ENCODE results near the gene ALKBH4. TPM values are rescaled to one million over a fixed set of nuclear protein-coding genes. Genes with fewer than 3 reads are reported as not detected.

The ALKBH4 gene
- total and polyA plus RNA-seq, 10 of the 15 experiments (the other 5 are each of a cell fraction or from before 2014, with no cell fraction given) = 4.1 to 16.9 (median 11.3) TPM

DNA sequence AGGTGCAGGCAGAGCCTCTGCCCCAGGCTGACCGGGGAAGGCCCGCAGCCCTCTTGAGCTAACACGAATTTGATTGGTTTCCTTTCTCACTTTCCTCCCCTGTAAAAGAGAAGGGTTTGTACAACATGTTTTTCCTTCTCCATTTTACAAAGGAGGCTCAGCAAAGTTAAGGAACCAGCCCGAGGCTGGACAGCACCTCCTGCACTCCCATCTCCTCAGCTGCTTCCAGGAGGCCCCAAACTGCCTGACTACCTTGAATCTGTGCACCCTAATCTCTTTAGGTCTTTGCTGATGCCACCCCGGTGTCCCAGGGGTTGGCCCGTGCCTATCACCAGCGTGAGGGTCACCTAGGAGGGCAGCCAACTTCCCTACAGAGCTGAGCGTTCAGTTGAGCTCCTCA lies 4.2 kb downstream of the ALKBH4 start:
- DNase-seq (ENCODE audit: low read depth, low spot score) = no peak
- H3K9ac ChIP-seq (ENCODE audit: control insufficient read depth, insufficient read depth, low read length) = no peak overlapping the region
- H3K27me3 ChIP-seq (replicated peaks in 1 of 2; ENCODE audit: control insufficient read depth in 2 of 2, insufficient read depth in 2 of 2, low read length in 1 of 2) = no peaks in the 10 kb centered on the region
- BruUV-seq (replicated peaks) = no TSS peak
- no peaks in the 10 kb centered on the region for H4K20me1 ChIP-seq (ENCODE audit: control insufficient read depth, insufficient read depth)
- ChIA-PET SMC1A (ENCODE audit: uncharacterized antibody, unreplicated experiment) (no interaction called here), RAD21 (ENCODE audit: unreplicated experiment) (no interaction called here), CTCF (interaction anchor here (0.6 to 0.8 kb wide), 2 partner anchors 20 to 56 kb away, joined by 3 read pairs; no protein-coding TSS in a partner anchor), POLR2A (interaction anchor here (0.6 to 0.7 kb wide), 2 partner anchors 12 to 15 kb away, joined by 3 read pairs; no protein-coding TSS in a partner anchor)
- 60% methylated on average over 8 of the region's 8 CpGs for WGBS (ENCODE audit: insufficient coverage, insufficient replicate concordance, low lambda C conversion rate, missing lambda C conversion rate)
- in situ Hi-C loops (cut with MboI) = no loop called here
- H3K4me2 ChIP-seq (ENCODE audit: control insufficient read depth, insufficient read depth) = no peak overlapping the region
- H3K9me3 ChIP-seq (replicated peaks; ENCODE audit: control insufficient read depth, insufficient read depth, low read length) = no peaks in the 10 kb centered on the region
- no peak overlapping the region for H2AFZ ChIP-seq (ENCODE audit: control insufficient read depth, low read depth, low read length)
- no peak for FAIRE-seq
- H3K4me1 ChIP-seq (ENCODE audit: control insufficient read depth, insufficient read depth, low read length) = peaks cover 5% of the 10 kb centered on the region; the same call in 1 of the 2 replicates
- no peak overlapping the region for H3K4me3 ChIP-seq
- intact Hi-C loops (cut with micrococcal nuclease; ENCODE audit: unreplicated experiment) = no loop called here
- ATAC-seq = no peak
- H3K27ac ChIP-seq (ENCODE audit: control insufficient read depth, insufficient read depth) = no peak overlapping the region
- peaks cover 11% of the 10 kb centered on the region in 2 experiments for H3K36me3 ChIP-seq (ENCODE audit: control insufficient read depth in 2 of 2, insufficient read depth in 2 of 2, low read length in 1 of 2)
- peaks cover 25% of the 10 kb centered on the region for H3K79me2 ChIP-seq (ENCODE audit: control insufficient read depth, insufficient read depth, low read length)
- TF ChIP-seq TCF12 (IDR thresholded peaks at IDR 0.05; ENCODE audit: low read depth, low read length) (no peak), GABPA (IDR thresholded peaks at IDR 0.05; ENCODE audit: low read depth) (no peak), EGR1 (IDR thresholded peaks at IDR 0.05; ENCODE audit: borderline replicate concordance in 1 of 2, low read depth in 2 of 2, low read length in 2 of 2) (no peak), SIX5 (IDR thresholded peaks at IDR 0.05; ENCODE audit: low read depth, low read length, severe bottlenecking) (no peak), RCOR1 (conservative IDR thresholded peaks at IDR 0.05; ENCODE audit: low read depth, low read length) (no peak), CREB1 (IDR thresholded peaks at IDR 0.05; ENCODE audit: low read depth) (no peak), NFYA (IDR thresholded peaks at IDR 0.05; ENCODE audit: borderline replicate concordance, low read depth, low read length) (no peak)
- TF ChIP-seq, protein P1, sequence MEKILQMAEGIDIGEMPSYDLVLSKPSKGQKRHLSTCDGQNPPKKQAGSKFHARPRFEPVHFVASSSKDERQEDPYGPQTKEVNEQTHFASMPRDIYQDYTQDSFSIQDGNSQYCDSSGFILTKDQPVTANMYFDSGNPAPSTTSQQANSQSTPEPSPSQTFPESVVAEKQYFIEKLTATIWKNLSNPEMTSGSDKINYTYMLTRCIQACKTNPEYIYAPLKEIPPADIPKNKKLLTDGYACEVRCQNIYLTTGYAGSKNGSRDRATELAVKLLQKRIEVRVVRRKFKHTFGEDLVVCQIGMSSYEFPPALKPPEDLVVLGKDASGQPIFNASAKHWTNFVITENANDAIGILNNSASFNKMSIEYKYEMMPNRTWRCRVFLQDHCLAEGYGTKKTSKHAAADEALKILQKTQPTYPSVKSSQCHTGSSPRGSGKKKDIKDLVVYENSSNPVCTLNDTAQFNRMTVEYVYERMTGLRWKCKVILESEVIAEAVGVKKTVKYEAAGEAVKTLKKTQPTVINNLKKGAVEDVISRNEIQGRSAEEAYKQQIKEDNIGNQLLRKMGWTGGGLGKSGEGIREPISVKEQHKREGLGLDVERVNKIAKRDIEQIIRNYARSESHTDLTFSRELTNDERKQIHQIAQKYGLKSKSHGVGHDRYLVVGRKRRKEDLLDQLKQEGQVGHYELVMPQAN (conservative IDR thresholded peaks at IDR 0.05) = no peak
- TF ChIP-seq, protein P2, sequence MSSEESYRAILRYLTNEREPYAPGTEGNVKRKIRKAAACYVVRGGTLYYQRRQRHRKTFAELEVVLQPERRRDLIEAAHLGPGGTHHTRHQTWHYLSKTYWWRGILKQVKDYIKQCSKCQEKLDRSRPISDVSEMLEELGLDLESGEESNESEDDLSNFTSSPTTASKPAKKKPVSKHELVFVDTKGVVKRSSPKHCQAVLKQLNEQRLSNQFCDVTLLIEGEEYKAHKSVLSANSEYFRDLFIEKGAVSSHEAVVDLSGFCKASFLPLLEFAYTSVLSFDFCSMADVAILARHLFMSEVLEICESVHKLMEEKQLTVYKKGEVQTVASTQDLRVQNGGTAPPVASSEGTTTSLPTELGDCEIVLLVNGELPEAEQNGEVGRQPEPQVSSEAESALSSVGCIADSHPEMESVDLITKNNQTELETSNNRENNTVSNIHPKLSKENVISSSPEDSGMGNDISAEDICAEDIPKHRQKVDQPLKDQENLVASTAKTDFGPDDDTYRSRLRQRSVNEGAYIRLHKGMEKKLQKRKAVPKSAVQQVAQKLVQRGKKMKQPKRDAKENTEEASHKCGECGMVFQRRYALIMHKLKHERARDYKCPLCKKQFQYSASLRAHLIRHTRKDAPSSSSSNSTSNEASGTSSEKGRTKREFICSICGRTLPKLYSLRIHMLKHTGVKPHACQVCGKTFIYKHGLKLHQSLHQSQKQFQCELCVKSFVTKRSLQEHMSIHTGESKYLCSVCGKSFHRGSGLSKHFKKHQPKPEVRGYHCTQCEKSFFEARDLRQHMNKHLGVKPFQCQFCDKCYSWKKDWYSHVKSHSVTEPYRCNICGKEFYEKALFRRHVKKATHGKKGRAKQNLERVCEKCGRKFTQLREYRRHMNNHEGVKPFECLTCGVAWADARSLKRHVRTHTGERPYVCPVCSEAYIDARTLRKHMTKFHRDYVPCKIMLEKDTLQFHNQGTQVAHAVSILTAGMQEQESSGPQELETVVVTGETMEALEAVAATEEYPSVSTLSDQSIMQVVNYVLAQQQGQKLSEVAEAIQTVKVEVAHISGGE (CRISPR knock-in tag; IDR thresholded peaks at IDR 0.05) = no peak
- TF ChIP-seq, protein P3, sequence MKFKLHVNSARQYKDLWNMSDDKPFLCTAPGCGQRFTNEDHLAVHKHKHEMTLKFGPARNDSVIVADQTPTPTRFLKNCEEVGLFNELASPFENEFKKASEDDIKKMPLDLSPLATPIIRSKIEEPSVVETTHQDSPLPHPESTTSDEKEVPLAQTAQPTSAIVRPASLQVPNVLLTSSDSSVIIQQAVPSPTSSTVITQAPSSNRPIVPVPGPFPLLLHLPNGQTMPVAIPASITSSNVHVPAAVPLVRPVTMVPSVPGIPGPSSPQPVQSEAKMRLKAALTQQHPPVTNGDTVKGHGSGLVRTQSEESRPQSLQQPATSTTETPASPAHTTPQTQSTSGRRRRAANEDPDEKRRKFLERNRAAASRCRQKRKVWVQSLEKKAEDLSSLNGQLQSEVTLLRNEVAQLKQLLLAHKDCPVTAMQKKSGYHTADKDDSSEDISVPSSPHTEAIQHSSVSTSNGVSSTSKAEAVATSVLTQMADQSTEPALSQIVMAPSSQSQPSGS (IDR thresholded peaks at IDR 0.05; ENCODE audit: low read length) = no peak
- TF ChIP-seq, protein P4, sequence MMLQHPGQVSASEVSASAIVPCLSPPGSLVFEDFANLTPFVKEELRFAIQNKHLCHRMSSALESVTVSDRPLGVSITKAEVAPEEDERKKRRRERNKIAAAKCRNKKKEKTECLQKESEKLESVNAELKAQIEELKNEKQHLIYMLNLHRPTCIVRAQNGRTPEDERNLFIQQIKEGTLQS (IDR thresholded peaks at IDR 0.05; ENCODE audit: borderline replicate concordance, extremely low read depth, low read depth, low read length) = no peak
- TF ChIP-seq, protein P5, sequence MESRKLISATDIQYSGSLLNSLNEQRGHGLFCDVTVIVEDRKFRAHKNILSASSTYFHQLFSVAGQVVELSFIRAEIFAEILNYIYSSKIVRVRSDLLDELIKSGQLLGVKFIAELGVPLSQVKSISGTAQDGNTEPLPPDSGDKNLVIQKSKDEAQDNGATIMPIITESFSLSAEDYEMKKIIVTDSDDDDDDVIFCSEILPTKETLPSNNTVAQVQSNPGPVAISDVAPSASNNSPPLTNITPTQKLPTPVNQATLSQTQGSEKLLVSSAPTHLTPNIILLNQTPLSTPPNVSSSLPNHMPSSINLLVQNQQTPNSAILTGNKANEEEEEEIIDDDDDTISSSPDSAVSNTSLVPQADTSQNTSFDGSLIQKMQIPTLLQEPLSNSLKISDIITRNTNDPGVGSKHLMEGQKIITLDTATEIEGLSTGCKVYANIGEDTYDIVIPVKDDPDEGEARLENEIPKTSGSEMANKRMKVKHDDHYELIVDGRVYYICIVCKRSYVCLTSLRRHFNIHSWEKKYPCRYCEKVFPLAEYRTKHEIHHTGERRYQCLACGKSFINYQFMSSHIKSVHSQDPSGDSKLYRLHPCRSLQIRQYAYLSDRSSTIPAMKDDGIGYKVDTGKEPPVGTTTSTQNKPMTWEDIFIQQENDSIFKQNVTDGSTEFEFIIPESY (IDR thresholded peaks at IDR 0.05) = no peak
- TF ChIP-seq, protein P6, sequence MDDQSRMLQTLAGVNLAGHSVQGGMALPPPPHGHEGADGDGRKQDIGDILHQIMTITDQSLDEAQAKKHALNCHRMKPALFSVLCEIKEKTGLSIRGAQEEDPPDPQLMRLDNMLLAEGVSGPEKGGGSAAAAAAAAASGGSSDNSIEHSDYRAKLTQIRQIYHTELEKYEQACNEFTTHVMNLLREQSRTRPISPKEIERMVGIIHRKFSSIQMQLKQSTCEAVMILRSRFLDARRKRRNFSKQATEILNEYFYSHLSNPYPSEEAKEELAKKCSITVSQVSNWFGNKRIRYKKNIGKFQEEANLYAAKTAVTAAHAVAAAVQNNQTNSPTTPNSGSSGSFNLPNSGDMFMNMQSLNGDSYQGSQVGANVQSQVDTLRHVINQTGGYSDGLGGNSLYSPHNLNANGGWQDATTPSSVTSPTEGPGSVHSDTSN (IDR thresholded peaks at IDR 0.05; ENCODE audit: insufficient replicate concordance, low read depth, low read length) = no peak

All from GM12878 (cell line).